Measurements from ENCODE around the gene TBC1D17.

The TBC1D17 gene

GRCh38 chr19:49879243-49879963, 1.9 kb downstream of the TBC1D17 start:
- DNase-seq, result no peak

DNA sequence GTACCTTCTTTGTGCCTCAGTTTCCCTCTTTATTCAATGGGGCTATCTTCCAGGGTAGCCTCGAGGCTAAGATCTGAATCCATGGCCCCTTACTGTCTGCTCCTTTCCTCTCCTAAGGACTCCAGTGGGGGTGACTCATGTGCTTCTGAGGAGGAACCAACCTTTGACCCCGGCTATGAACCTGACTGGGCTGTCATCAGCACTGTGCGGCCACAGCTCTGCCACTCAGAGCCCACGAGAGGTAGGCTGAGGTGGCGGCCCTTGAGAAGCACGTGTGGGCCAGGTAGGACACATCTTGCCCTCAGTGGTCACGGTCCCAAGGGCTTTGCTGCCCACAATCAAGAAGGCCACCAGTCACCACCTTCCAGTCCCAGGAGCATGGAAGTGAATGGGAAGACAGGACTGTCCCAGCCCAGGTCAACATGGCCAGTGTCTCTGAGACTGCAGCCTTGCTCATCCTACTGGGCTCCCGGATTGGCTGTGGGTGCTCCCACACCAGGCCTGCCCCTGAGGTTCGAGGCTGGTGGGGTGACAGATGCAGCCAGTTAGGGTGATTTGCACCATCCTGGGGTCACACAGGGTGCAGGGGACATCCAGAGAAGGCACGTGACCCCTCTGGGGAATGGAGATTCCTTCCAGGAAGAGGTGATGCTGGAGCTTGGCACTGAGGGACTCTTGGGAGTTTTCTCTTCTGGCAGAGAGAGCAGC, 2.8 kb downstream of the TBC1D17 start:
- DNase-seq, result no peak

- no peak for DNase-seq
These were observed 3.7 kb downstream of the TBC1D17 start for GRCh38 chr19:49881186-49881585.

DNA sequence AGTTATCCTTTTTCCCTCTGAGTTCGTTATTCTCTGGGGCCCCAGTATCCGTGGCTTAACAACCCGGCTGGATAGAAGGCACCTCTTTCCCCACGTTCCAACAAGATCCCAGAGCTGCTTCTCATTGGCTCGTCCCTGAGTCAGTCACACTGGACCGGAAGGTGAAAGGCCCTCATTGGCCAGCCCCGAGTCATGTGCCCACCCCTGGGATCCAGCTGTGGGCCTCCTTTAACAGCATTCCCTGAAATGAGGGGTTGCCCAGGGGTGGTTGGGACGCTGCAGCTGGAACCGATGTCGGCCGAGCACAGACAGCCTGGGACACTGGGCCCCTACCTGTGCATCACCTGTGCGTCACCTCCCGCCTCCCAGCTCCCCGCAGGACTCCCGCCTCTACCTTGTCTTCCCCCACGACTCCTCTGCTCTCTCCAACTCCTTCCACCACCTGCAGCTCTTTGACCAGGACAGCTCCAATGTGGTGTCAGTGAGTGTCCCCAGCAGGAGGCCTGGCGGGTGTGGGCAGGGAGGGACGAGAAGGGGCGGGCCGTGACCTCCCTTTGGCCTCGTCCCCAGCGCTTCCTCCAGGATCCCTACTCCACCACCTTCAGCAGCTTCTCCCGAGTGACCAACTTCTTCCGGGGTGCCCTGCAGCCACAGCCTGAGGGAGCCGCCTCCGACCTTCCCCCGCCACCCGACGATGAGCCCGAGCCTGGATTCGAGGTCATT, 4.3 kb downstream of the TBC1D17 start:
- no peak for DNase-seq

DNA sequence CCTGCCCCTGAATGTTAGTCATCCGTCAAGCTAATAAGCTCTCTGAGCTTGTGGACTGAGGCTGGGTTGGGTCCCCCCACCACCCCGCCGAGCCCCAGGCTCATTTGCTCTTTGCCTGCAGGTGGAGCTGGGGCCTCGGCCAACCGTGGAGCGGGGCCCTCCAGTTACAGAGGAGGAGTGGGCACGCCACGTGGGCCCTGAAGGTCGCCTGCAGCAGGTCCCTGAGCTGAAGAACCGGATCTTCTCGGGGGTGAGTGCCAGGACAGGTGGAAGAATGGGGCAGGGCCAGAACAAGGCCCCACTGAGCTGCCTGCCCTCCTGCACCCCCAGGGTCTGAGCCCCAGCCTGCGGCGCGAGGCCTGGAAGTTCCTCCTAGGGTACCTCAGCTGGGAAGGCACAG, 5.1 kb downstream of the TBC1D17 start:
- no peak for DNase-seq

DNA sequence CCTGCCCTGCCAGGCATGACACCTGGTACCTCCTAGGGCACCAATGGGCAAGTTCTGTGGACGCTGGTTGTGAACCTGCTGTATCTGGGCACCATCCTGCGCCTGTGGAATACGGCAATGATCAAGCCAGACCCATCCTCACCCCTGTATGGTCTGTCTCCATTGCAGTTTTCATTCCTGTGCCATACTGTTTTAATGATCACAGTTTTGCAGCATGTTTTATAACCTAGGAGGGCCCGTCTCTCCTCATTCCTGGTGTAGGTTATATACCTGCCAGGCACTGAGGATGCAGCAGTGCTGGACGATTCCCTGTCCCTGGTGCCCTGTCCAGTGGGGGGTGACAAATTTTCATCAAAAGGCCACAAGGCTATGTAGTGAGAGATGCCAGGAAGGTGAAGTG, 5.6 kb downstream of the TBC1D17 start:
- no peak for DNase-seq

DNA sequence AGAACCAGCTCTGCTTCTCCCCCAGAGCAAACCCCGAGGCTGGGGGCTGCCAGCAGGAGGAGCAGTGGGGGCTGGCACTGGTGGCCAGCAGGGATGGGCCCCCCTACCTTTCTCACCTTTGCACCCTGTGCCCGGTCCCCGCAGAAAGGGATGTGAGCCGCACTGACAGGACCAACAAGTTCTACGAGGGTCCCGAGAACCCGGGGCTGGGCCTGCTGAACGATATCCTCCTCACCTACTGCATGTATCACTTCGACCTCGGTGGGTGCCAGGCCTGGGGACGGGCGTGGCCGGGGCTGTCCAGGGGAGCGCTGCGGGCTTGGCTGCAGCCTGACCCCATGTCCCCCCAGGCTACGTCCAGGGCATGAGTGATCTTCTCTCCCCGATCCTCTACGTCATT, 6.6 kb downstream of the TBC1D17 start:
- no peak for DNase-seq

GRCh38 chr19:49884760-49885159, 7.3 kb downstream of the TBC1D17 start:
- DNase-seq, result no peak

- no peak for DNase-seq
These were observed 9.6 kb downstream of the TBC1D17 start for GRCh38 chr19:49887037-49887664.

DNA sequence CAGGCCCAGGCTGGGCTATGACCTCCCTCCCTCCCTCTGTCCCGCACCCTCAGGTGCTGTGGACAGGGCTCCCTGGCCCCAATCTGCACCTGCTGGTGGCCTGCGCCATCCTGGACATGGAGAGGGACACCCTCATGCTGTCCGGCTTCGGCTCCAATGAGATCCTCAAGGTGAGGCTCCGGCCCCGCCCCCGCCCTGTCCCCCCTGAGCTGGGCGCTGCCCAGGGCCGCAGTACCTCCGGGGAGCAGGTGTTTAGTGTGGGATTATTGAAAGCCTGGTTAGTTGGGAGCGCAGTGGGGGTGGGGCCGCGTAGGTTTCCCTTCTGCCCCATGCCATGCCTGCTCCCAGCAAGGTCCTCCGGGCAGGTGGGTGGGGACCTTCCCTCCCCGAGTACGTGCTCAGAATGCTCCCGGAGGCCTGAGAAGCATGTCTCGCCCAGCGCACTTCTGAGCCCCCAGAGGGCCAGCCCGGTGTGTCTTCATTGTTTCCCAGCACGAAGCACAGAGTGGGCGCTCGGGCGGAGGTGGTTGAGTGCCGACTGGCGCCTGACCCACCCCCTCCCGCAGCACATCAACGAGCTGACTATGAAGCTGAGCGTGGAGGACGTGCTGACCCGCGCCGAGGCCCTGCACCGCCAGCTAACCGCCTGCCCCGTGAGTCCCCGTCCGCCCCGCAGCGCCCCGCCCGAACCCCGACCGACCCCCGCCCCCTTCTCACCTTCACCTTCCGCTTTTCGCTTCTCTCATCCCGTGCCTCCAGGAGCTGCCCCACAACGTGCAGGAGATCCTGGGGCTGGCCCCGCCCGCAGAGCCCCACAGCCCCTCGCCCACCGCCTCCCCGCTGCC, 10.4 kb downstream of the TBC1D17 start:
- no peak for DNase-seq

DNA sequence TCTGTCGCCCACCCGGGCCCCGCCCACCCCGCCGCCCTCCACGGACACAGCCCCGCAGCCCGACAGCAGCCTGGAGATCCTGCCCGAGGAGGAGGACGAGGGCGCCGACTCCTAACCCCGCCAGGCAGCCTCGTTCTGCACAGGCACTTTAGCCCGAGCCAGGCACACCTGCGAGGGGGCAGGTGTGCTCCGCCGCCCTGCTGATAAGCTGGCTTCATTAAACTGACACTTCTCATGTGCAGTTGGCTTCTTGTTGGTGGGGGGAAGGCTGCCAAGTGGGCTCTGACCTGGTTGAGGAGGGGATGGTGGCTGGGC, 11.0 kb downstream of the TBC1D17 start:
- no peak for DNase-seq

GRCh38 chr19:49889038-49889686, 11.7 kb downstream of the TBC1D17 start:
- no peak for DNase-seq

DNA sequence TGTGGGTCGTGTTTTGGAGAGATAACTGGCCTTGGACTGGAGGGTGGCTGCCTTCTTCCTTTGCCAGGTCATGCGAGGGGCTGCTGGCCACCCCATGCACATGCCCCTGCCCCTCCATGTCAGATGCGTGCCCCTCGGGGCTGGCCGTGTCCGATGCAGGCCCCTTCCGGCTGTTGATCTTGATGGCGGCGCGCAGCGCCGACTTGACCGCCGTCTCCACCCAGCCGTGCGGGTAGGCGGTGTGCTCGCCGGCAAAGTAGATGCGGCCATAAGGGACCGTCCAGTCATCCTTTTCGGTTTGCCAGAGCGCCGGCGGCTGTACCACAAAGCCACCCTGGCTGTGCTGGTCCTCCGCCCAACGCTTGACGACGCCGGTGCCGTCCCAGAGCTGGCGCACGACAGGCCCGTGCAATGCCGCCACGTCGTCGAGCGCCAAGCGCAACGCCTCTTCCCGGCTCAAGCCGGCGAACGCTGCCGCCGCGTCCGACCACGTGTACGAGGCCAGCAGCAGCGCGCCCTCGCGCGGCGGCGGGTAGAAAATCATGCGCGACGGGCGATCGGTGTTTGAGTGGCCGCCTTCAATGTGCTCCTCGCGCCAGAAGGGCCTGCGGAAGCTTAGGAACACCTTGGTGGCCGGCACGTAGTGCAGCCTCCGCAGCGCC, 12.3 kb downstream of the TBC1D17 start:
- peak; percentile 62 to 64 for DNase-seq

DNA sequence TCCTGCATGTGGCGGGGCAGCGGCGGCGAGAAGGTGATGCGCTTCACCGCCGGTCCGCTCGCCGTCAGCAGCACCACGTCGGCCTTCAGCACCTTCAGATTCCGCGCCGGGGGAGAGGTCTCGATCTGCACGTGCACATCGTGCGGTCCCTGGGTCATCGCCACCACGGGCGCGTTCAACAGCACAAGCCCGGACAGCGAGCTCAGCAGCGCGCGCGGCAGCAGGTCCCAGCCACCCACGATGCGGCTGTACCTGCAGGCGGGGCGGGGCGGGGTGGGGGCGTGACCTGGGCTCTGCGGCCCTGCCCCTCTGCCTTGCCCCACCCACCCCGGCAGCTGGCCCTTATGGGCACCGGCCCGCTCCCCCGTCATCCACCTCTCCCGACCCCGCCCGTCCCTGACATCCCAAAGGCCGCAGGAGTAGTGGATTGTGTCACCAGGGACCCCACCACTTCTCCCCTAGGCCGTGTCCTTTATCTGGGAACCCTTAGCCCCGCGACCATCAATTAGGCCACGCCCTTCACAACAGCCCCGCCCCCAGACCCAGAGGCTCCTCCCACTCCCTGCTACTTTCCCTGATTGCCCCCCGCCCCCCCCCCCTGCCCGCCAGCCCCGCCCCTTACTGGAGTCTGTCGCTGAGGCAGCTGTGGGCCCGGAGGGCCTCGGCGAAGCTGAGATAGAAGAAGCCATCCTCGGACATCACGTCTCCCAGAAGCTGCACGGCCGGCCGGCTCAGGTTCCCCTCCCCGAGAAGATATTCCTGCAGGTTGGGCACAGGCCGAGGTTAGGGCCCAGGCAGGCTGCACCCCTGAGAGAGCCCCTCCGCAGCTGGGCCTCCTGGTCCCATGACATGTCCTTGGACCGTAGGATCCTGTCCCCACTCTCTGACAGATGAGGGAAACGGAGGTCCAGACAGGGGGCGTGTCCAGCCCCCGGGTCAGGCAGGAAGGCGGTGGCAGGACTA, 13.1 kb downstream of the TBC1D17 start:
- peak; percentile 65 to 69 for DNase-seq

- no peak for DNase-seq
These were observed 13.9 kb downstream of the TBC1D17 start for GRCh38 chr19:49891393-49891792.

DNA sequence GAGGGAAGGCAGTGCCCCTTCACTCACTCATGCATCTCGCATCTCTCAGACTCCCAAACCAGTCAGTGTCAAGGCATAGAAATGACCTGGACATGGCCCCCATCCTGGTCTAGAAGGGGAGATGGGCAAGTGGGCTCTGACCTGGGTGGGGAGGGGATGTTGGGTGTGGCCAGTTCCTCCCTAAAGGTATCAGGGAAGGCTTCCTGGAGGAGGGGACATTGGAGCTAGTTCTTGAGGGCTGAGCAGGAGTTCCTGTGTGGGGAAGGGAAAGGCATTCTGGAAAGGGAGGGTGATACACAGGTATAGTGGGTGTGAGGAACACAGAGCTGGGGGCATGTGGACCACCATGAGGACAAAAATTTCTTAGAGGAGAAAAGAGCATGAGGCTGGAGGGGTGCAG, 15.2 kb downstream of the TBC1D17 start:
- DNase-seq, result no peak

DNA sequence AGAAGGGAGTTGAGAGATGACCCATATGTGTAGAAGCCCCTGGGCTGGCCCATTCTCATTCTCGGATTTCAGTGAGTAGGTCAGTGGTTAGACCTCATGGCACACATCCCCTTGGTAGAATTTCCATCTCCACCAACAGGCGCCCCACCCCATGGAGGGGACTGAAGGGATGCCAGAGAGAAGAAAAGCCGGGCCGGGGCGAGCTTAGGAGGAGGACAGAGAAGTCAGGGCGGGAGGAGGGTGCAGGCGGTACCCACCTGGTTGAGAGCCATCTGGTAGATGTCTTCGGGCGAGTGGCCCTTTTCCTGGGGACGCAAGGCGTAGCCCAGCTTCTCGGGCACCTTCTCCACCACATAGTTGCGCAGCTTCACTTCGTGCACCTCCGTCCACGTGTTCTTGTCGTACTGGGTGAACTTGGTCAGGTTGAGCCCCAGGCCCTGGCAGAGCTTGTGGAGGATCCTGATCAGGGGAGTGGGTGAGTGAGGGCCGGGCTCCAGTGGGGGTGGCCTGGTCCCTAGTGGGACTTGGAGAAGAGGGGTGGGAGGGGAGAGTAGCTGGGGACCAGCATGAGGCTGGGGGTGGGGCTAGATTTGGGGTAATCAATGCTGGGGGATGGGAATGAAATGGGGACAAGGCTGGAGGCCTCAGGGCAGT, 16.6 kb downstream of the TBC1D17 start:
- DNase-seq, result no peak

DNA sequence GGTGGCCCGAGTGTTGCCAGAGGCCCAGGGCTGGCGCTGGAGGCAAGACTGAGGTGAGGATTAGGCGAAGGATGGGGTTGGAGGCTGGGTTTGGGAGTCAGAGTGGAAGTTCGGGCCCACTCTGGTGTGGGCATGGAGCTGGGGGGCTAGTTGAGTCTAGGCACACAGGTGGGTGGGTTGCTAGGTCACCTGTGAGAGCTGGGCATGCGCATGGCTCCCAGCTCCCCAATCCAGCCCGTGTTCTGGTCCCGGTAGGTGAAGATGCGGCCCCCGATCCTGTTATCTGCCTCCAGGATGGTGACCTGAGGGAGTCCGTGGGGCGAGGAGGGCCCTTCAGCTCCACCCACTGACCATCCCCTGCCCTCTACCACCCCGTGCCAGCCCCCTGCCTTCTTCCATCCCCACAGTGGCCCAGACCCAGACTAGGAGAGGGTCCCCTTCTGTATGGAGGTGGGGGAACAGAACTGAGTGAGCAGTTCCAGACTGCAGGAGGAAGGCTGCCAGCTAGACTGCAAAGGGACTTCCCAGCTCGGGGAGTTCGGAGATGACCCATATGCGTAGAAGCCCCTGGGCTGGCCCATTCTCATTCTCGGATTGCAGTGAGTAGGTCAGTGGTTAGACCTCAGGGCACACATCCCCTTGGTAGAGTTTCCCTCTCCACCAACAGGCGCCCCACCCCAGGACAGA, 17.5 kb downstream of the TBC1D17 start:
- no peak for DNase-seq
